Left ventricle myocardium inferior (tissue), 1 donor: ENCODE measurements around the gene WDFY1. TPM values are rescaled to one million over a fixed set of nuclear protein-coding genes. Genes with fewer than 3 reads are reported as not detected.
A peak's percentile ranks its signal among the peaks of the same experiment; 100 is the strongest.

Experiments
- DNase-seq: peaks from one replicate; pipeline ENCODE4 v3.0.0-alpha.2; 2020
- H3K27ac ChIP-seq: fragments of 200-600 bp; replicated peaks from 2 replicates; pipeline ENCODE4 v1.8.0; 2021
- H3K27me3 ChIP-seq: fragments of 200-600 bp; 2 replicates; pipeline ENCODE4 v1.8.0; 2021; ENCODE audit warnings: low read depth
- H3K36me3 ChIP-seq: fragments of 200-600 bp; 2 replicates; pipeline ENCODE4 v1.8.0; 2021
- H3K4me1 ChIP-seq: fragments of 200-600 bp; 2 replicates; pipeline ENCODE4 v1.8.0; 2021
- H3K4me3 ChIP-seq: fragments of 200-600 bp; 2 replicates; pipeline ENCODE4 v1.8.0; 2021; ENCODE audit warnings: mild to moderate bottlenecking, moderate library complexity
- H3K9me3 ChIP-seq: fragments of 200-600 bp; replicated peaks from 2 replicates; pipeline ENCODE4 v1.8.0; 2021
- CTCF ChIP-seq: fragments of 200-600 bp; IDR thresholded peaks from 2 replicates; pipeline ENCODE4 v1.8.0; 2021; ENCODE audit warnings: antibody characterized with exemption, mild to moderate bottlenecking, borderline replicate concordance
- intact Hi-C: fragments of 100-400 bp; cut with micrococcal nuclease; formaldehyde crosslinking; loops from one replicate; pipeline ENCODE4 v1.11.0; 2022
- total RNA-seq: library from RNA; stranded (reverse); fragmentation: NEBNext Ultra II Directional; extraction: Animal tissue kit (Norgen Biotek cat#: 25700); gene quantifications from one replicate; pipeline ENCODE4 v1.2.1, GENCODE V29; 2021
- donor health status: DM: no; HTN: yes; CAD: no; lungs with severe emphysema.

The WDFY1 gene
- total RNA-seq, 1 donor from 2014 or later, result 12.6 TPM

- H3K4me3 ChIP-seq, result no peak overlapping the region
- DNase-seq, result no peak
- TF ChIP-seq CTCF, result no peak
- peaks cover 47% of the 10 kb centered on the region for H3K4me1 ChIP-seq
- peaks cover 19% of the 10 kb centered on the region for H3K9me3 ChIP-seq
- peaks cover 6% of the 10 kb centered on the region for H3K36me3 ChIP-seq
- no peaks in the 10 kb centered on the region for H3K27me3 ChIP-seq
- H3K27ac ChIP-seq, result no peak overlapping the region
- intact Hi-C loops, result no loop called here
These were observed 16.8 kb downstream of the WDFY1 start for GRCh38 chr2:223928113-223929006.

GRCh38 chr2:223925106-223925505 is 20.0 kb downstream of the WDFY1 start:
- Histone ChIP-seq H3K9me3 (peaks cover 19% of the 10 kb centered on the region), H3K36me3 (peaks cover 6% of the 10 kb centered on the region), H3K4me3 (no peak overlapping the region), H3K4me1 (peaks cover 33% of the 10 kb centered on the region), H3K27ac (no peak overlapping the region), H3K27me3 (no peaks in the 10 kb centered on the region)
- no peak for TF ChIP-seq CTCF
- no peak for DNase-seq
- intact Hi-C loops, result no loop called here

GRCh38 chr2:223923976-223924375 is 21.2 kb downstream of the WDFY1 start:
- peaks cover 36% of the 10 kb centered on the region for H3K4me1 ChIP-seq

GRCh38 chr2:223922308-223922707 is 22.8 kb downstream of the WDFY1 start:
- peaks cover 47% of the 10 kb centered on the region for H3K4me1 ChIP-seq
- H3K36me3 ChIP-seq, result peaks cover 9% of the 10 kb centered on the region
- intact Hi-C loops, result no loop called here
- no peaks in the 10 kb centered on the region for H3K27me3 ChIP-seq
- no peak overlapping the region for H3K27ac ChIP-seq
- no peak overlapping the region for H3K4me3 ChIP-seq
- peaks cover 9% of the 10 kb centered on the region for H3K9me3 ChIP-seq
- DNase-seq, result no peak
- TF ChIP-seq CTCF, result no peak

More at GRCh38 chr2:223923976-223924375, 21.2 kb downstream of the WDFY1 start:
- TF ChIP-seq CTCF, result no peak
- intact Hi-C loops, result no loop called here
- Histone ChIP-seq H3K27ac (peak overlapping the region; percentile 3), H3K36me3 (peaks cover 6% of the 10 kb centered on the region), H3K4me3 (no peak overlapping the region), H3K27me3 (no peaks in the 10 kb centered on the region), H3K9me3 (peaks cover 19% of the 10 kb centered on the region)
- no peak for DNase-seq

GRCh38 chr2:223921204-223921603 is 23.9 kb downstream of the WDFY1 start:
- no peak for DNase-seq
- peaks cover 52% of the 10 kb centered on the region for H3K4me1 ChIP-seq
- no peaks in the 10 kb centered on the region for H3K27me3 ChIP-seq

More at GRCh38 chr2:223921204-223921603, 23.9 kb downstream of the WDFY1 start:
- H3K36me3 ChIP-seq, result peaks cover 15% of the 10 kb centered on the region
- no peaks in the 10 kb centered on the region for H3K9me3 ChIP-seq
- TF ChIP-seq CTCF, result no peak
- H3K4me3 ChIP-seq, result no peak overlapping the region
- no peak overlapping the region for H3K27ac ChIP-seq
- intact Hi-C loops, result no loop called here
